Gastroesophageal sphincter (tissue), 3 donors: ENCODE measurements around the gene CCDC40.

Experiments
- CTCF ChIP-seq, 4 experiments: fragments of 200-600 bp in 2 of 4; fragments of 450-650 bp in 2 of 4; sonication (generic) in 1 of 4; IDR thresholded peaks; one replicate each; pipeline ENCODE4 v1.5.1; 2017 to 2019; ENCODE audit warnings: antibody characterized with exemption in 4 of 4, mild to moderate bottlenecking in 2 of 4, moderate library complexity in 2 of 4
- EP300 ChIP-seq: sonication (generic); formaldehyde crosslinking; IDR thresholded peaks from one replicate; pipeline ENCODE4 v1.6.1; 2017; ENCODE audit warnings: antibody characterized with exemption, mild to moderate bottlenecking
- POLR2A ChIP-seq, 2 donors: fragments of 450-650 bp; IDR thresholded peaks; one replicate each; pipeline ENCODE4 v1.6.1; 2017; ENCODE audit warnings: antibody characterized with exemption in 2 of 2, mild to moderate bottlenecking in 2 of 2, moderate library complexity in 1 of 2
- POLR2AphosphoS5 ChIP-seq: sonication (generic); formaldehyde crosslinking; IDR thresholded peaks from one replicate; pipeline ENCODE4 v1.6.1; 2017; ENCODE audit warnings: antibody characterized with exemption

- TF ChIP-seq CTCF (IDR thresholded peaks at IDR 0.05) (no peak), POLR2A (IDR thresholded peaks at IDR 0.05) (no peak), POLR2AphosphoS5 (no peak), EP300 (no peak)
Observed at GRCh38 chr17:80027043-80027435, 9.4 kb upstream of the CCDC40 start.
